ENCODE measurements around the gene TTC9. TPM values are rescaled to one million over a fixed set of nuclear protein-coding genes. Genes with fewer than 3 reads are reported as not detected.
A peak's percentile ranks its signal among the peaks of the same experiment; 100 is the strongest.

Gene TTC9
- total RNA-seq, 1 experiment from 2014 or later, result 9.3 TPM

DNA sequence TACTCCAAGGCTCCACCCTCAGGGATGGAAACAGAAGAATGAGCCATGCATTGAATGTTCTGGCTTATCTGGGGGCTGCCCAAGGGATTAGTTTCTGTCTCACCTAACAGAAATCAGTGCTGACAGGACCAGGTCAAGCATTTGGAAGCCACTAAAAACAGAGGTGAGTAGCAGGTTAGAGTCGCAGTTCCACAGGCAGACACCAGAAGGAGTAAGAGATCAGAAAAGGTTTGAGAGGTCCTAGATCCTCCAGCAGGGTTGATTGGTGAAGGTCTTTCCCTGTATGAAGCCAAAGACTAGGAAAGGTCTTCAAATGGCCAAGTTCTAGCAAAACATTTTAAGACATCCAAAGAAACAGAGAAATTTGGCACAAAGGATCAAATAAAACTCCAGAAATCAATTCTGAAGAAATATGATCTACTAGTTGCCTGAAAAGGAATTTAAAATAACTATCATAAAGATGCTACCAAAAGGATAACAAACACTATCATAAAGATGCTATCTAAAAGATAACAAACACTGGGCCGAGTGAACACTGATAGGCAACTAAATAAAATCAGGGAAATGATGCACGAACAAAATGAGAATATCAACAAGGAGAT, 19.5 kb upstream of the TTC9 start:
- Histone ChIP-seq H3F3A (ENCODE audit: insufficient read depth, low read depth) (no peaks in the 10 kb centered on the region), H4K20me1 (ENCODE audit: insufficient read depth) (no peaks in the 10 kb centered on the region), H3K4me3 (no peak overlapping the region), H3K9me3 (ENCODE audit: insufficient read depth, low read depth) (peaks cover 7% of the 10 kb centered on the region; the same call in 1 of the 2 replicates), H3K36me3 (ENCODE audit: low read depth) (no peaks in the 10 kb centered on the region), H3K4me1 (replicated peaks; ENCODE audit: insufficient read depth) (peaks cover under 1% of the 10 kb centered on the region; the same call in 1 of the 2 replicates), H2AFZ (no peak overlapping the region), H3K9me2 (ENCODE audit: insufficient read depth) (no peaks in the 10 kb centered on the region), H3K79me2 (ENCODE audit: low read depth) (no peaks in the 10 kb centered on the region), H3K27me3 (ENCODE audit: insufficient read depth, low read depth) (no peaks in the 10 kb centered on the region), H3K4me2 (no peak overlapping the region), H3K27ac (no peak overlapping the region)
- ChIA-PET CTCF (interaction anchor here (0.6 to 2.3 kb wide), 4 partner anchors 91 to 153 kb away, joined by 3 to 19 read pairs (median 5); no protein-coding TSS in a partner anchor), POLR2A (ENCODE audit: unreplicated experiment) (no interaction called here)
- no TSS peak for BruUV-seq (replicated peaks)
- intact Hi-C loops (cut with micrococcal nuclease; ENCODE audit: unreplicated experiment), result loop anchor here (1.0 kb wide), 5 partner anchors 43 to 350 kb away; partner anchors contain the start of gene MAP3K9
- TF ChIP-seq EZH2 (IDR thresholded peaks at IDR 0.05; ENCODE audit: low read depth), result no peak
- TF ChIP-seq, protein P1, sequence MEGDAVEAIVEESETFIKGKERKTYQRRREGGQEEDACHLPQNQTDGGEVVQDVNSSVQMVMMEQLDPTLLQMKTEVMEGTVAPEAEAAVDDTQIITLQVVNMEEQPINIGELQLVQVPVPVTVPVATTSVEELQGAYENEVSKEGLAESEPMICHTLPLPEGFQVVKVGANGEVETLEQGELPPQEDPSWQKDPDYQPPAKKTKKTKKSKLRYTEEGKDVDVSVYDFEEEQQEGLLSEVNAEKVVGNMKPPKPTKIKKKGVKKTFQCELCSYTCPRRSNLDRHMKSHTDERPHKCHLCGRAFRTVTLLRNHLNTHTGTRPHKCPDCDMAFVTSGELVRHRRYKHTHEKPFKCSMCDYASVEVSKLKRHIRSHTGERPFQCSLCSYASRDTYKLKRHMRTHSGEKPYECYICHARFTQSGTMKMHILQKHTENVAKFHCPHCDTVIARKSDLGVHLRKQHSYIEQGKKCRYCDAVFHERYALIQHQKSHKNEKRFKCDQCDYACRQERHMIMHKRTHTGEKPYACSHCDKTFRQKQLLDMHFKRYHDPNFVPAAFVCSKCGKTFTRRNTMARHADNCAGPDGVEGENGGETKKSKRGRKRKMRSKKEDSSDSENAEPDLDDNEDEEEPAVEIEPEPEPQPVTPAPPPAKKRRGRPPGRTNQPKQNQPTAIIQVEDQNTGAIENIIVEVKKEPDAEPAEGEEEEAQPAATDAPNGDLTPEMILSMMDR (conservative IDR thresholded peaks at IDR 0.05), result peak; percentile 94
- DNase-seq, result peak in 1 of 2 experiments; percentile 54

DNA sequence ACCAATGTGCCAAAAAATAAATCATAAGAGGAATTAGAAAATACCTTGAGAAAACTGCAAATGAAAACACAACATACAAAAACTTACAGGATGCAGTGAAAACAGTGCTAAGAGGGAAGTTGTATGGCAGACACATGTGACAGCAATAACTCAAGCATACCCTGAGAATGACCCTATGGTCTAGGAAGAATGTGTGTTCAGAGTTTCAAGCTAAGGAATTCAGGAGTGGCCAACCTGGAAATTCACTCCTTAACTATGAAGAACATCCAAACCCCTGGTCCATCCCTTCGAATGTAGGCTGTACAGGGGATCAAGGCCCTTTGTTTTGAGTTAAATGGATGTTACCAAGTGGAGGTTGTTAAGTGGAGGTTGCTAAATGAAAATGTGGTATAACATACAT, 16.7 kb upstream of the TTC9 start:
- no peaks in the 10 kb centered on the region for H4K20me1 ChIP-seq (ENCODE audit: insufficient read depth)
- no peak overlapping the region for H3K4me2 ChIP-seq
- BruUV-seq (replicated peaks), result no TSS peak
- H3F3A ChIP-seq (ENCODE audit: insufficient read depth, low read depth), result no peaks in the 10 kb centered on the region
- TF ChIP-seq, protein P1 (conservative IDR thresholded peaks at IDR 0.05), result no peak
- no peak for TF ChIP-seq EZH2 (IDR thresholded peaks at IDR 0.05; ENCODE audit: low read depth)
- H3K27me3 ChIP-seq (ENCODE audit: insufficient read depth, low read depth), result no peaks in the 10 kb centered on the region
- peak in 1 of 2 experiments; percentile 52 for DNase-seq
- H3K9me3 ChIP-seq (ENCODE audit: insufficient read depth, low read depth), result peaks cover 7% of the 10 kb centered on the region; the same call in 1 of the 2 replicates
- no peak overlapping the region for H3K27ac ChIP-seq
- no peaks in the 10 kb centered on the region for H3K79me2 ChIP-seq (ENCODE audit: low read depth)
- H3K4me3 ChIP-seq, result no peak overlapping the region
- CTCF ChIA-PET, result interaction anchor here (0.6 kb wide), 1 partner anchor 155 kb away, joined by 4 read pairs; no protein-coding TSS in a partner anchor
- H2AFZ ChIP-seq, result no peak overlapping the region
- intact Hi-C loops (cut with micrococcal nuclease; ENCODE audit: unreplicated experiment), result no loop called here
- H3K4me1 ChIP-seq (replicated peaks; ENCODE audit: insufficient read depth), result no peaks in the 10 kb centered on the region; the same call in 1 of the 2 replicates
- POLR2A ChIA-PET (ENCODE audit: unreplicated experiment), result interaction anchor here (0.7 kb wide), 1 partner anchor 184 kb away, joined by 3 read pairs; the partner anchor contains the start of gene MAP3K9
- H3K9me2 ChIP-seq (ENCODE audit: insufficient read depth), result no peaks in the 10 kb centered on the region
- no peaks in the 10 kb centered on the region for H3K36me3 ChIP-seq (ENCODE audit: low read depth)

DNA sequence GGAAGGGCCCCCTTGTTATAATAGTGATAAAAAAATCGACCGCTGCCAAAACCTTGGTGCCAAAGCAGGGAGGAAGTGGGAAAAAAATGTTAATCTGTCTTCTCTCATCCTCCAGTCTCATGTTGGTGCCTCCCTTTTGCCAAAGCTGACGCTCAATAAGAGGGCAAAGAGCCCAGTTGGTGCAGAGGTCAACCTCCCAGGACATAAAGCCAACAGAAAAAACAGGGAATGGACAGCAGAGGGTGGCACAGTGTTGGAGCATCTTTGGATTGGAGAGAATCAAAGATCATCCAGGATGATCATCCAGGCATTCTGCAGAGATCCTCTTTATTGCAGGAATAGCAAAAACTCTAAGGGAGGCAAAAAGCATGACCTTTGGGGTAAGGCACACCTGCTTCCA, 9.8 kb upstream of the TTC9 start:
- Histone ChIP-seq H3K4me3 (no peak overlapping the region), H3K4me1 (replicated peaks; ENCODE audit: insufficient read depth) (peaks cover 5% of the 10 kb centered on the region; the same call in 1 of the 2 replicates), H3K36me3 (ENCODE audit: low read depth) (no peaks in the 10 kb centered on the region), H3F3A (ENCODE audit: insufficient read depth, low read depth) (peaks cover 13% of the 10 kb centered on the region), H3K9me3 (ENCODE audit: insufficient read depth, low read depth) (peaks cover 20% of the 10 kb centered on the region), H3K27ac (no peak overlapping the region), H3K27me3 (ENCODE audit: insufficient read depth, low read depth) (no peaks in the 10 kb centered on the region), H2AFZ (no peak overlapping the region), H3K79me2 (ENCODE audit: low read depth) (no peaks in the 10 kb centered on the region), H3K4me2 (no peak overlapping the region), H3K9me2 (ENCODE audit: insufficient read depth) (no peaks in the 10 kb centered on the region), H4K20me1 (ENCODE audit: insufficient read depth) (no peaks in the 10 kb centered on the region)
- ChIA-PET CTCF (no interaction called here), POLR2A (ENCODE audit: unreplicated experiment) (no interaction called here)
- TF ChIP-seq, protein P1 (conservative IDR thresholded peaks at IDR 0.05), result no peak
- TF ChIP-seq EZH2 (IDR thresholded peaks at IDR 0.05; ENCODE audit: low read depth), result no peak
- BruUV-seq (replicated peaks), result no TSS peak
- intact Hi-C loops (cut with micrococcal nuclease; ENCODE audit: unreplicated experiment), result no loop called here
- DNase-seq, result no peak

Measured in PC-9 (cell line).